ENCODE measurements around the gene PRR5L.

- no peak for TF ChIP-seq CTCF (IDR thresholded peaks at IDR 0.05; ENCODE audit: insufficient read depth, low read length)
- TF ChIP-seq GABPA (IDR thresholded peaks at IDR 0.05; ENCODE audit: low read depth), result no peak
- no peak for TF ChIP-seq REST (IDR thresholded peaks at IDR 0.05; ENCODE audit: insufficient replicate concordance, low read depth)
- peak; percentile 26; the same call in 1 of the 2 replicates for TF ChIP-seq SPI1 (IDR thresholded peaks at IDR 0.05; ENCODE audit: borderline replicate concordance, low read depth)
- TF ChIP-seq POLR2AphosphoS5 (IDR thresholded peaks at IDR 0.05; ENCODE audit: low read depth), result peak; percentile 96
Measured at GRCh38 chr11:36452236-36452940, 156.3 kb downstream of the PRR5L start.
